Measurements from ENCODE around the gene USP32. TPM values are rescaled to one million over a fixed set of nuclear protein-coding genes. Genes with fewer than 3 reads are reported as not detected.
A peak's percentile ranks its signal among the peaks of the same experiment; 100 is the strongest.

USP32 gene
- total RNA-seq, 1 donor from 2014 or later = 37.4 TPM

GRCh38 chr17:60160829-60161501 is 231.0 kb downstream of the USP32 start:
- Mint-ChIP-seq H3K27me3 (ENCODE audit: unreplicated experiment) (peaks cover 17% of the 10 kb centered on the region), H3K9me3 (ENCODE audit: unreplicated experiment) (no peaks in the 10 kb centered on the region), H3K4me3 (ENCODE audit: unreplicated experiment) (peak overlapping the region; percentile 71), H3K4me1 (ENCODE audit: unreplicated experiment) (peaks cover 43% of the 10 kb centered on the region), H3K27ac (ENCODE audit: unreplicated experiment) (peak overlapping the region; percentile 90), H3K36me3 (ENCODE audit: low read depth, unreplicated experiment) (peaks cover 4% of the 10 kb centered on the region)
- no peak for DNase-seq (ENCODE audit: low spot score)
- TF ChIP-seq, protein P1, sequence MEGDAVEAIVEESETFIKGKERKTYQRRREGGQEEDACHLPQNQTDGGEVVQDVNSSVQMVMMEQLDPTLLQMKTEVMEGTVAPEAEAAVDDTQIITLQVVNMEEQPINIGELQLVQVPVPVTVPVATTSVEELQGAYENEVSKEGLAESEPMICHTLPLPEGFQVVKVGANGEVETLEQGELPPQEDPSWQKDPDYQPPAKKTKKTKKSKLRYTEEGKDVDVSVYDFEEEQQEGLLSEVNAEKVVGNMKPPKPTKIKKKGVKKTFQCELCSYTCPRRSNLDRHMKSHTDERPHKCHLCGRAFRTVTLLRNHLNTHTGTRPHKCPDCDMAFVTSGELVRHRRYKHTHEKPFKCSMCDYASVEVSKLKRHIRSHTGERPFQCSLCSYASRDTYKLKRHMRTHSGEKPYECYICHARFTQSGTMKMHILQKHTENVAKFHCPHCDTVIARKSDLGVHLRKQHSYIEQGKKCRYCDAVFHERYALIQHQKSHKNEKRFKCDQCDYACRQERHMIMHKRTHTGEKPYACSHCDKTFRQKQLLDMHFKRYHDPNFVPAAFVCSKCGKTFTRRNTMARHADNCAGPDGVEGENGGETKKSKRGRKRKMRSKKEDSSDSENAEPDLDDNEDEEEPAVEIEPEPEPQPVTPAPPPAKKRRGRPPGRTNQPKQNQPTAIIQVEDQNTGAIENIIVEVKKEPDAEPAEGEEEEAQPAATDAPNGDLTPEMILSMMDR (IDR thresholded peaks at IDR 0.05; ENCODE audit: unreplicated experiment) = no peak

DNA sequence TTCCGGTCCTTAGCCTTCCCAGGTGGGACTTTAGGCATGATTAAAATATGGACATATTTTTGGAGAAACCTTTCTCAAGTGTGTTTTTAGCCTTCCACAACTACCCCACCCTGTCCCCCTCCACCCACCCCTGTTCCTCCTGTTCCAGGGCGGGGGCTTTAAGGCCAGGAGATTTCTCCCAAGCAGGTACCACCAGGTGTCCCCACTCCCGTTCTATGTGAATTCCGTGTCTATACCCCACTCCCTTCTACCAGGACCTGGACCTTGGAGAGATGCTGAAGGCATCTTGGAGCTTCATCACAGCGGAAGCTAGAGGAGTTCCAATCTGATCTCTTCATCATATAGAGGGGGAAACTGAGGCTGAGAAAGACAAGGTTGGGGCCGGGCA is 232.5 kb downstream of the USP32 start:
- H3K27ac Mint-ChIP-seq (ENCODE audit: unreplicated experiment) = no peak overlapping the region
- peak overlapping the region; percentile 44 for H3K4me3 Mint-ChIP-seq (ENCODE audit: unreplicated experiment)
- no peaks in the 10 kb centered on the region for H3K9me3 Mint-ChIP-seq (ENCODE audit: unreplicated experiment)
- H3K36me3 Mint-ChIP-seq (ENCODE audit: low read depth, unreplicated experiment) = peaks cover 10% of the 10 kb centered on the region
- H3K4me1 Mint-ChIP-seq (ENCODE audit: unreplicated experiment) = peaks cover 40% of the 10 kb centered on the region
- TF ChIP-seq, protein P1 (IDR thresholded peaks at IDR 0.05; ENCODE audit: unreplicated experiment) = no peak
- peaks cover 18% of the 10 kb centered on the region for H3K27me3 Mint-ChIP-seq (ENCODE audit: unreplicated experiment)
- DNase-seq (ENCODE audit: low spot score) = no peak

DNA sequence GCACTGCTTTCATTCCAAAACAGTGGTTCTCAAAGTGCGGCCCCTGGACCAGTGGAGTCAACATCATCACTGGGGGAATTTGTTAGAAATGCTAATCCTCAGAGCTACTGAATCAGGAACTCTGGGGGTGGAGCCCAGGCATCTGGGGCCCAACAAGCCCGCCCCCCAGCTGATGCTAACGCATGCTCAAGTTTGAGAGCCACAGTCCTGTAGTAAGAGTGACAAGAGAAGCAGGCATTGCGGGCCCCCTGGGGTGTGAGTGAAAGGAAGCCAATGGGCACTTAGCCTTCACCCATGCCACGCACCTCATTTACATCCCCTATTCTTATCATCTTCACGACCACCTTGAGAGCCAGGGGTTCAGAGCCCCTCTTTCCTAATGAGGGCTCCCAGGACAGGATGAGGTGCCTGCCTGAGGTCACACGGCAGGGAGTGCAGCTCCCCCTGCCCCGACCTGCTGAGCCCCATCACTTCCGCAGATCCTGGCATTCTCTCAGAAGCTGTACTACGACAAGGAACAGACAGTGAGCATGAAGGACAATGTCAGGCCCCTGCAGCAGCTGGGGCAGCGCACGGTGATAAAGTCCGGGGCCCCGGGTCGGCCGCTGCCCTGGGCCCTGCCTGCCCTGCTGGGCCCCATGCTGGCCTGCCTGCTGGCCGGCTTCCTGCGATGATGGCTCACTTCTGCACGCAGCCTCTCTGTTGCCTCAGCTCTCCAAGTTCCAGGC is 233.0 kb downstream of the USP32 start:
- Mint-ChIP-seq H3K27me3 (ENCODE audit: unreplicated experiment) (peaks cover 18% of the 10 kb centered on the region), H3K4me1 (ENCODE audit: unreplicated experiment) (peaks cover 40% of the 10 kb centered on the region)

GRCh38 chr17:60157487-60158040 is 234.4 kb downstream of the USP32 start:
- H3K27me3 Mint-ChIP-seq (ENCODE audit: unreplicated experiment) = peaks cover 18% of the 10 kb centered on the region
- DNase-seq (ENCODE audit: low spot score) = no peak
- no peaks in the 10 kb centered on the region for H3K9me3 Mint-ChIP-seq (ENCODE audit: unreplicated experiment)

More for the DNA sequence above, 233.0 kb downstream of the USP32 start:
- no peak for DNase-seq (ENCODE audit: low spot score)
- Mint-ChIP-seq H3K4me3 (ENCODE audit: unreplicated experiment) (no peak overlapping the region), H3K36me3 (ENCODE audit: low read depth, unreplicated experiment) (peaks cover 10% of the 10 kb centered on the region), H3K27ac (ENCODE audit: unreplicated experiment) (no peak overlapping the region), H3K9me3 (ENCODE audit: unreplicated experiment) (no peaks in the 10 kb centered on the region)
- TF ChIP-seq, protein P1 (IDR thresholded peaks at IDR 0.05; ENCODE audit: unreplicated experiment) = no peak

More at GRCh38 chr17:60157487-60158040, 234.4 kb downstream of the USP32 start:
- TF ChIP-seq, protein P1 (IDR thresholded peaks at IDR 0.05; ENCODE audit: unreplicated experiment) = no peak
- peaks cover 10% of the 10 kb centered on the region for H3K36me3 Mint-ChIP-seq (ENCODE audit: low read depth, unreplicated experiment)
- no peak overlapping the region for H3K27ac Mint-ChIP-seq (ENCODE audit: unreplicated experiment)
- H3K4me1 Mint-ChIP-seq (ENCODE audit: unreplicated experiment) = peaks cover 29% of the 10 kb centered on the region
- H3K4me3 Mint-ChIP-seq (ENCODE audit: unreplicated experiment) = no peak overlapping the region
